Measurements from ENCODE around the gene DDX56.

DDX56 gene

GRCh38 chr7:44534087-44534486 lies 39.6 kb downstream of the DDX56 start:
- DNase-seq: no peak

- peak; percentile 24 for DNase-seq
Measured at GRCh38 chr7:44533301-44534055, 40.2 kb downstream of the DDX56 start.

- no peak for DNase-seq
Measured at GRCh38 chr7:44531421-44532380, 42.0 kb downstream of the DDX56 start.

GRCh38 chr7:44530990-44531389 lies 42.7 kb downstream of the DDX56 start:
- DNase-seq: no peak

GRCh38 chr7:44524811-44525388 lies 48.8 kb downstream of the DDX56 start:
- DNase-seq: no peak

GRCh38 chr7:44522315-44522714 lies 51.4 kb downstream of the DDX56 start:
- DNase-seq: no peak

GRCh38 chr7:44521347-44522095 lies 52.2 kb downstream of the DDX56 start:
- no peak for DNase-seq

GRCh38 chr7:44520574-44520973 lies 53.1 kb downstream of the DDX56 start:
- no peak for DNase-seq

GRCh38 chr7:44519546-44519945 lies 54.2 kb downstream of the DDX56 start:
- no peak for DNase-seq

GRCh38 chr7:44518761-44519160 lies 54.9 kb downstream of the DDX56 start:
- DNase-seq: no peak

GRCh38 chr7:44517175-44517574 lies 56.5 kb downstream of the DDX56 start:
- DNase-seq: no peak

Data from EL (cell line).